ENCODE measurements around the gene SLC3A2. TPM values are rescaled to one million over a fixed set of nuclear protein-coding genes. Genes with fewer than 3 reads are reported as not detected.
A peak's percentile ranks its signal among the peaks of the same experiment; 100 is the strongest.

Gene SLC3A2
- total RNA-seq, 1 experiment from 2014 or later = 290 TPM

DNA sequence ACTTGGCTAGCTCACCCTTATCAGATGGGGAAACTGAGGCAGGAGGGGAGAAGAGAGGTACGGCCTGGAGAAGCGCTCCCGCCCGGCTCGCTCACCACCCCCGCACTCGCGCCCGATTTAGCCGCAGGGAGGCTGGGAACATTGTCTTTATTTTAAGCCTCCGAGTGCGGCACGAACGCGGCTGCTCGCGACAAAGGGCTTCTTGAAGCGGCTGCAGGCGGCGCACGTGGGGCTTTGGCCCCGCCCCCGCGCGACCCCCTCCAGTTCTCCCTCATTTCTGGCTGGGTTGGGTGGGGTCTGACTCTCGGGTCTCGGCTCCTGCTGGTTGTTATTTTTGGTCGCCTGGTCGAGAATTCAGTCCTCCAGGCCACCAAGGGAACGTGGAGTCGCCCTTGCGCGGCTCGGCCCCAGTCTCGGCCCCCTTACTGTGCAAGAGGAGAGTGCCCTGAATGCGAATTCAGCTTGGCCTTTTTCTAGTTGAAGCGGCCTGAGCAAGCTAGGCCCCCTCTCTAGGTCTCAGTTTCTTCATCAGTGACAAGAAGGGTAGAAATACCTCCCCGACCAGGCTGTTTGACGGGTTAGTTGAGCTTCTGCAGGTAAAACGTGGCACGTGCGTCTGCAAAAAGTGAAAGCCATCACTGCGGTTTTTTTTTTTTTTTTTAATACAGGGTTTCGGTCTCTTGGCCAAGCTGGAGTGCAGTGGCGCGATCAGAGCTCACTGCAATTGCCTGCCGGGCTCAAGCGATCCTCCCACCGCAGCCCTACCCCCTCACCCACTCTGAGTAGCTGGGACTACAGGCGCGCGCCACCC, 43.1 kb downstream of the SLC3A2 start:
- no peaks in the 10 kb centered on the region for H3K79me2 ChIP-seq (ENCODE audit: insufficient read depth, low read length)
- H3K27ac Mint-ChIP-seq = no peak overlapping the region; a peak in 1 of 7 replicates
- no peak overlapping the region for H2BK12ac ChIP-seq (ENCODE audit: insufficient read length, low read depth, low read length)
- no peaks in the 10 kb centered on the region; a peak in 1 of 5 replicates for H3K9me3 Mint-ChIP-seq
- no peaks in the 10 kb centered on the region for H4K20me1 ChIP-seq (ENCODE audit: control insufficient read depth, insufficient read depth, insufficient read length)
- no peak overlapping the region for H3K56ac ChIP-seq (ENCODE audit: insufficient read length, low read depth, low read length)
- no peaks in the 10 kb centered on the region for H3K79me1 ChIP-seq (ENCODE audit: insufficient read depth, low read depth, low read length, poor library complexity, severe bottlenecking)
- no peak overlapping the region for H3T11ph ChIP-seq (ENCODE audit: low read length)
- H3K27me3 ChIP-seq (ENCODE audit: insufficient read depth, low read length) = peaks cover 17% of the 10 kb centered on the region; the same call in 1 of the 2 replicates
- TF ChIP-seq CTCF (conservative IDR thresholded peaks at IDR 0.05) = no peak
- no peaks in the 10 kb centered on the region for H3K9me3 ChIP-seq (ENCODE audit: control insufficient read depth, low read depth, low read length)
- no peak overlapping the region for H2BK15ac ChIP-seq (ENCODE audit: low read depth, low read length)
- DNase-seq = no peak
- H3K36me3 Mint-ChIP-seq (ENCODE audit: insufficient read depth in 1 of 3, low read depth in 3 of 3) = no peaks in the 10 kb centered on the region
- no peak overlapping the region for H2AK5ac ChIP-seq (ENCODE audit: insufficient read length, low read length)
- H2BK120ac ChIP-seq (ENCODE audit: low read depth, low read length, poor library complexity, severe bottlenecking) = no peak overlapping the region
- WGBS (ENCODE audit: extremely low coverage, insufficient read length, low lambda C conversion rate) = no CpG with 5 or more reads among the region's 52 CpGs
- H3K4me2 ChIP-seq (ENCODE audit: insufficient read depth, insufficient read length, low read length) = peak overlapping the region; percentile 49
- H3K18ac ChIP-seq (ENCODE audit: insufficient read length, low read depth, low read length) = peak overlapping the region; percentile 63
- H2BK5ac ChIP-seq (ENCODE audit: insufficient read length, low read length) = no peak overlapping the region
- H3K23me2 ChIP-seq (ENCODE audit: insufficient read length, low read depth, low read length, poor library complexity, severe bottlenecking) = peaks cover 16% of the 10 kb centered on the region
- no peak overlapping the region for H3K9ac ChIP-seq (ENCODE audit: extremely low read depth, insufficient read length, low read length)
- H4K5ac ChIP-seq (ENCODE audit: insufficient read length, low read depth, low read length) = no peak overlapping the region
- H2BK20ac ChIP-seq (ENCODE audit: low read depth, low read length, poor library complexity, severe bottlenecking) = no peak overlapping the region
- H3K4me1 Mint-ChIP-seq = peaks cover 39 to 65% of the 10 kb centered on the region in 2 experiments
- H3K4ac ChIP-seq (ENCODE audit: low read depth, low read length) = no peak overlapping the region
- no peaks in the 10 kb centered on the region for H3K4me1 ChIP-seq (ENCODE audit: insufficient read depth, low read length)
- H4K8ac ChIP-seq (replicated peaks; ENCODE audit: insufficient read length, low read depth, low read length) = no peak overlapping the region
- H3K4me3 Mint-ChIP-seq = peak overlapping the region; percentile 51 to 76
- H2AFZ ChIP-seq (ENCODE audit: low read length) = no peak overlapping the region
- H4K91ac ChIP-seq (ENCODE audit: insufficient read length, low read depth, low read length) = no peak overlapping the region
- H3K23ac ChIP-seq (ENCODE audit: insufficient read length, low read depth, low read length) = no peak overlapping the region
- peaks cover 85% of the 10 kb centered on the region for H3K27me3 Mint-ChIP-seq (ENCODE audit: low read depth)
- H3K14ac ChIP-seq (ENCODE audit: insufficient read depth, low read length) = peak overlapping the region; percentile 63; the same call in 1 of the 2 replicates
- no peak overlapping the region for H3K27ac ChIP-seq (ENCODE audit: insufficient read length, low read depth, low read length)

Measured in H9 (cell line).